HG03521 (cell line): ENCODE measurements around the gene SLC4A8.

Source experiments
- ATAC-seq: cut with Tn5 transposase; IDR thresholded peaks from one replicate; pipeline ENCODE4 v1.9.1; 2021; ENCODE audit warnings: mild to moderate bottlenecking, moderate library complexity; ENCODE audit not compliant: unreplicated experiment

The SLC4A8 gene

DNA sequence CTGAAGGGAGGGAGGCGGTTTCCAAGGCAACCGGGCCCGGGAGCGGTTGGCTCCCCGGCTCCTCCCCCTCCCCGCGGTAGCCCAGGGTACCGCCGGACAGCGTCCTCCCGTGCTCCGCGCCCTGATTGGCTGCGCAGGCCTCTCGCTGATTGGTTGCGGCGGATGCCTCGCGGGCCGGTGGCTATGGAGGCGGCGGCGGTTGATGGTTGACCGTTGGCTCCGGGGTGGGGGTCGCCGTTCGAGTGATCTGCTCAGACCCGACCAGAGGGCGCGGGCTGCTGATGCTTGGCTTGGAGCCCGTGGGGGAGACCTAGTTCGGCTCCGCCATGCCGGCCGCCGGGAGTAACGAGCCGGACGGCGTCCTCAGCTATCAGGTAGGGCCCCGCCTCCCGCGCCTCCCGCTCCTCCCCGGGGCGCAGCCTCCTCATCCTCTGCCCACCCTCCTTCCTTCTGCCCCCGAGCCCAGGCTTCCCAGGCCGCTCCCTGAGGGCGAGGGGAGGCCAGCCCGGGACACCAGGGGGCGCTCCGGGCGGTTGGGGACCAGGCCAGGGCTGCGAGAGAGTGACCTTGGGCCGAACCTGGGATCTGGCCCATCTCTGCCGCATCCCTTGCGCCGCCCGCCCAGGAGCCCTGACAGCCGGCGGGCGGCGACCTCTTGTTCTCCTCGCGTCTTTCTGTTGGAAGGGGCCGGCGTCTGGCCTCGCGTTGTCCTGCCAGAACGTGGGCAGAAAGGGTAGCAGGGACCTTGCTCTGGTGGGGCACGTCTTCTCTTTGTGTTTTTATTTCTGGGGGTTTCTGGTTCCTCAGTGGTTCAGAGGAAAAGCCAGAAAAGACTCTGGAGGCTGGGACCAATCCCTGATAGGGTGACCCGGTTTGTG is at the start of gene SLC4A8:
SLC4A8 (plus strand) TSS at position 170 of the 878 bp plus-strand sequence; CDS start at position 327, 157 bp downstream.
- peak; percentile 87 for ATAC-seq

DNA sequence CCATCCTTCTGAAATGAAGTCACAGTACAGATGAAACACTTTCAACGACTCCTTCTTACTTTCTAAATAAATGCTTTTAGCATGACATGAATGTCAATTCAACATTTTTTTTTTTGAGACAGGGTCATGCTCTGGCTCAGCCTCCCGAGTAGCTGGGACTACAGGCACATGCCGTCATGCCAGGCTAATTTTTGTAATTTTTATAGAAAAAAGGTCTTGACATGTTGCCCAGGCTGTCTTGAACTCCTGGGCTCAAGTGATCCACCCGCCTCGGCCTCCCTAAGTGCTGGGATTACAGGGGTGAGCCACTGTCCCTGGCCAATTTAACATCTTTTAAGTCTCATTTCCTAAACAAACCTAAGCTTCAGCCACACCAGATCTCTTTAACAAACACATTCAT is 49.8 kb upstream of the SLC4A8 start:
- no peak for ATAC-seq

DNA sequence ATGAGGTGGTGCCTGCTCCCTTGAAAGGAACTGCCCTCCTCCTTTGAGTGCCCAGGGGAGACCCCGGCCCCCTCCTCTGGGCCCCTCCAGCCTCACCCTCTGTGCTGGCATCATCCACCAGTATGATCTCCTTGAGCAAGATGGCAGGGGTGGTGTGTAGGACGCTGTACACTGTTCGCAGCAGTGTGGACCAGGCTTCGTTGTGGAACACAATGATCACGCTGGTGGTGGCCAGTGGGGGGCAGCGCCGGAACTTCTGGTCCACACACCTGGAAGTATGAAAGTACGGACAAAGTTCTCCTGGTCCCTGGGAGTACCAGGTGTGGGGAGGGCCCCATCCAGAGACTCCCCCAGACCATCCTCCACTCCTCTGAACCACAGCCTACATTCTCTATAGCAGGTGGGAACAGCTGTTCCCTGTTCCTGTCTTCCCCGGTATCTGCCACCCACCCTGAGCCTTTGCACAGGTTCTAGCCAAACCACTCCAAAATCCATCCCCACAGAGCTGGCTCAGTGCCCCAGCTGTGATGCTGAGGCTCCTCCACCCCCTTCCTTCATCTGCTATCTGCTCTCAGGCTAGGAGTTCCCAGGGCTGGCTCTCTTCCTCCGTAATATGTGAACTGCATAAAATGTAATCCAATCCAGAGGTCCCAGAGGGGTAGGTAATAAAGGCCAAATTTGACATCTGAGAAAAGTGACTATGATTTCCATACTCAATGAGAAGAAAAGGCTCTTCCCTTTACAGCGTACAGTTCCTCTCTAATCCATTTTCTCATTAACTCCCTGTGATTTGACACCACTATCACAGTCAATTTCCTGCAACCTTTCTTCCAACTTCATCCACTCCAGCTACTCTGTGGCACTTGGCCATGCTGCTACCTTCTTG is 47.3 kb upstream of the SLC4A8 start:
- ATAC-seq: no peak

DNA sequence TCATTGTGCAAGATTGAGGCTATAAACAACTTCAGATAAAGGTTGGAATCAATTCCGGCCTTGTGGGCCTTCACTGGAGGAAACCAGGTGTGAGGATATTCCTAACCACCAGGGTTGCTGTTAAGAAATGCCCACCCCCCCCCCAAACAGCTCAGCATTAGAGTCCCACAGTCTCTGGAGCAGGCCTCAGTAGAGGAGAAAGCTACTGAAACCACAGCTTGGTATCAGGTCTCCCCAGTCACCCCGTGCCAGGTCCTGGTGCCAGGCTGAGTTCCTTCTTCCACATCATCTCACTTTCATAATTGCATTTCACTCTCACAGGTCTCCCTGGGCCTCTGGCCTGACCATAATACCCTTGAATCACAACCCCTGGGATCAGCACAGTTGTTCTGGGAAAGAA is 45.9 kb upstream of the SLC4A8 start:
- ATAC-seq: no peak

DNA sequence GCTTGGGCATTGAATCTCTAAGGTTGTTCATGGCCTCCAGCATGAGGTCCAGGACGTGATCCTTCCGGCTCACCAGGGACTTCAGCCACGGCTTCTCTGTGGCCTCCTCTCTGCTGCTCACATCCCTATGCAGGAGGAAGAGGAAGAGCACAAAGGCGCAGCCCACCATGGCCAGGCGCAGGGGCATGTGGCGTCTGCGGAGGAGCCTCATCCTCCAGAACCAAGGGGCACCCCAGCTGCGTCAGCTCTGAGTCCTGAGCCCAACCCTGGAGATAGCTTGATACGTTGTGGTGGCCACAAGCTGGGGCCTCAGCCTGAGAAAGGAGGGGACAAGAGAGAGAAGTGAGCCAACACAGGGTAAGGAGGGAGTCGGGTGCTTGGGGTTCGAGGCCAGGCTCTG is 45.1 kb upstream of the SLC4A8 start:
- no peak for ATAC-seq

DNA sequence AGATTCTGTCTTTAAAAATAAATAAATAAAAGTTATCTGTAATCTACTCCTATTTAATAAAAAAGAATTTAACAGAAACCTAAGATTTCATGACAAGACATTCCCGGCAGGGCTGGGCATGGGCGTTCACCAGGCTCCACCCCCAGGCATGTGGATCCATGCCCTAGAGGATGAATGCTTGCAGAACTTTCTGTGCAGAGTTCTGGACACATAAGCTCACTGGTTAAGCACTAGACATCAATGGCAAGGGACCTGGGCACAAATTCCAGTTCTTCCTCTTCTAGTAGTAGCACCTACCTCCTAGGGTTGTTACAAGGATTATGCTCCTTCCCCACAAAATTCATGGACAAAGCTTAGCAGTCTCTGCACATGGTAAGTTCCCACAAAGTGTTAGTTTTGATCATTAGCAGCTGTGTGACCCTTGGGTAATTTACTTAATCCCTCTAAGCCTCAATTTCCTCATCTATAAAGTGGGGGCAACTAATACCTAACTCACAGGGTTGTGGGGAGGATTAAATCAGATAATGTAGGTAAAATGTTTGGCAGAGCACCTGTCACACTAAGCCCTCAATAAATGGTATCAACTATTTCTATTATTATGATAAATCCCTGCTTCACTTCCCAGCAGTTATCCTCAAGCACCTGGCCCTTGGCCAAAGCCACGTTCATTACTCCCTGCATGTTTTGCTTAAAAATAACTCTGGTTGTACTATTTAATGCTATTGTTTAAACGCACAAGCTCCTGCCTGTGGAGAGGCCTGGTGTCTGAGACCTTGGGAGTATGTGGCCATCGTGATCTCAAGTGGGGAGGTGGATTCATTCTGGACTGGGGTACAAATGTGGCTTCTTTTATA is 43.2 kb upstream of the SLC4A8 start:
- no peak for ATAC-seq

DNA sequence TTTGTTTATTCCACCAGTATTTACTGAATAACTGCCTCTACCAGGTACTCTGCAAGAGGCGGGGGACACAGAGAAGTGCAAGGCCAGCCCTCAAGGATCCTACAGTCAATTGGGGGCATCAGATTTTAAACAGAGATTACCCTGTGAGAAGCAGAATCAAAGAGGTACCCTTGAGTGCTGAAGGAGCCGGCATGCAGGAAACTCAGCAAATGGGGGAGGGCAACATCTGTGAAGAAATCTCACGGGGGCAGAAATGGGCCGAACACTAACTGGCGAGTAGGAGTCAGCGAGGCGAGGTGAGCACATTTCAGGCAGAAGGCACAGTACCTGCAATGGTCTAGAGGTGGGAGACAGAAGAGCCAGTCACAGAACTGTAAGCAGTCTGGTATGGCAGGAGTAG is 42.5 kb upstream of the SLC4A8 start:
- no peak for ATAC-seq

DNA sequence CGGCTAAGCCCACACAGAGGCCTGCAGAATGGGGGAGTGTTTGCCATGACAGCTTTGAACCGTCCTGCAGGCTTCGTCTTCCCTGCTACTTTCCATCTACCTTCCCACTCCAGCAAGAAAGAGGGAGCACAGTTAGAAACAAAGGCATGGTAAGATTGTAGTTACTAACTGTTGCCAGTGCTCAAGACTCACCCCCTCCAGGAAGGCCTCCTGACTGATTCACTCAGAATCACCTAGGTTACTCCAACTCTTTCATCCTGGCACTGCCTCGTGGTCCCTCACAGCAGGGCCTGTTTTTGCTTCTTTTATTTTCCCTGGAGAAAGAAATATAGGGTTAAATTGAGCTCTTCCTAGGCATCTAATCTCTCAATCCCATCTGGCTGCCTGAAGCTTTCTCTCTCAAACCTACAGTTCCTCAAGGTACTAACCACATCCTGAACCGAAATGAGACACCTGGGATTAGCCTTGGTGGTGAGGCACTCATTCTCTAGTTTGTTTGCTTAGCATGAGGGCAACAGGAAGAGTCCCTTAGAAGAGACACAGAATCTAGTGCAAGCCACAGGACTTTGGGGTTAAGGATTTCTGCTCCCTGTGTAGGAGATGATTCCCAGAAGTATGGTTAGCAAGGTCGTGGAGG is 41.2 kb upstream of the SLC4A8 start:
- ATAC-seq: no peak

DNA sequence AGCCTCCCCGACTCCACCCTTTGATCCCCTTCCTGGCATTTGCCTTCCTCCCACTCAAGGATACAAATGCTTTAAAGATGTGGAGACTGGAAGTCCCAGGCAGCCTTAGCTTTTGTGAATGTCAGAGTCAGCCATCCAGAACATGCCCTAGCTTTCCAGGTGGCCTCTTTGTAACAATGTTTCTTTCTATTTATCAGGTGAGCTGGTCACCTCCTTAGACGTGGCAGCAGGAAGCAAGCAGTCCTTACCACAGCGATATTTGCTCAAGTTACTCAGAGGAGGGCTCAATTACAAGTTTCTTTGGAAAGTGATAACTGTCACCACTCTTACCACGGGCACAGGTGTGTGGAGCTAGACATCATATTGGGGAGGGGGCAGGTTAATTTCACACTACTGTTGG is 38.3 kb upstream of the SLC4A8 start:
- ATAC-seq: no peak

DNA sequence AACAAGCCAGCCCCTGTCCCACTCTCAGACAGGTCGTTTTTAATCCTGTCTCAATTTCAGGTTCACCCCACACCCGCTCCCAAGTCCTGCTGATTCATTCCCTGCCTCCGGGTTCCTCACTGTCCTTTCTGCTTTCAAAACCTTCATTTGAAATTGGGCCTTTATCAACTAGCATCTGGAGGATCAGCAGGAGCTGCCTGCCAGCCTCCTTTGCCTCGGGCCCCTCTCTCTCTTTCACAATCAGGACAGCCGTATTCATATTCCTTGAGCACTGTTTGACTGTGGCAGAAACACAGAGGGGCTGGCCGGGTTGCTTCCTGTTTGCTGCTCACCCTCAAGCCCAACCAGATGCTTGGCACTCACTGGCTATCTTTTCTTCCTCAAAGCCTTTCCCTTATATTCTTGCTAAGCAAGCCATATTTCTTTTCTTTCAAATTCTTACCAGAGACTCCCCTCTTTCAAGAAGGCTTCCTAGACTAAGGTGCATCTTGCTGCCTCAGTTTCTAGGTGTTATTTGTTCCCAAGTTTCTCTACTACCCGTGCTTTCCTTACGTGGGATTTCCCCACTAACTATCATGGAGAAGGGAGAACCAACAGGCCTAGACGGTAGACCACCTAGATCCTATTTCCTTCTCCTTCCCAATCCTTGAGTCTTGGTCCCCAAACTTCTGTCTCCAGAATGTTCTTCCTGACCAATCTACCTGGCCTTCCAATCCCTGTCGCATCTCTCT is 36.4 kb upstream of the SLC4A8 start:
- ATAC-seq: no peak

DNA sequence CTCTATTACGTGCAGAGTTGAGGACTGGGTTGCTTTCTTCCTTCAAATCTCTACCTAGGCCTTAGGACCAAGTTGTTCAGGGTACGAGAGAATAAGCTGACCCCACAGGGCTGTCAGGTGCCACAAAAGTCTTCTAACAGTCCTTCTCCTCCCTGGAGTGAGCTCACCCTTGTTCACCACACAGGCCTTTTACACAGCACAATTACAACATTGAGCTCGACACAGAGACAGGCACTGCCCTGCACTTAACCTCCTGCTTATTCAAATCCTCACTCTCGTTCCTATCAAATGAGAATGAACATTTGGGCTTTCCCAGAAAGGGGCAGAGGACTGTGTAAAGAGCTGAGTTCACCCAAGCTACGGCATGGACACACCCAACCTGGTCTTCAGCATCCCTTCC is 35.8 kb upstream of the SLC4A8 start:
- no peak for ATAC-seq

DNA sequence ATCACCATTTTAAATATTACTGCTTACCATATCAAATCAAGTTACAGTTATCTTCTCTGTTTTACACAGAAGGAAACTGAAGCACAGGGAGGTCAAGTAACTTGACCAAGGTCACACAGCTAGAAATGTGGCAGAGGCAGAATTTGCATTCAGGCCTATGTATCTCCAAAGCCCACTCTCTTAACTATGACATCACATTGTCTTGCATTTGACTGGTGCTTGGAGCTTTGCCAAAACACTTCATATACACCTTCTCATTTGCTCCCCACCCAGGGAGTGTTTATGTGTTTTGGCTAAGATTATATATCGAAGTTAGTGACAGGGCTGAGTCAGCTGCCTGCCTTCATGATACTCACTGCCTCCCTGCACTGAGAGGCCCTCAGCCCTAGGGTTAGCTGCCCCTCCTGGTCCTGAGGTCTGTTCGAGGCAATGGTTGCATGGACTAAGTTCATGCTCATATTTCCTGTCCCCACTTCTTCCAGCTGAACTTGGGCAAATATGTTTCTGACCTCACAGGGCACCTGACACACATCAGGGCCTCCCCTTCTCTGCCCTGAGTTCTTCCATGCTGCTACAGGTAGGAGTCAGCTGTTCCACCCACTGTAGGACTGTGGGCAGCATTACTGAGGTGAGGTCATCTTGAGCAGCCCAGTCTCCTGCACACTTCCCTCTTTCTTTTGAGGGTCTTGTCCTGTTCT is 35.2 kb upstream of the SLC4A8 start:
- ATAC-seq: no peak

DNA sequence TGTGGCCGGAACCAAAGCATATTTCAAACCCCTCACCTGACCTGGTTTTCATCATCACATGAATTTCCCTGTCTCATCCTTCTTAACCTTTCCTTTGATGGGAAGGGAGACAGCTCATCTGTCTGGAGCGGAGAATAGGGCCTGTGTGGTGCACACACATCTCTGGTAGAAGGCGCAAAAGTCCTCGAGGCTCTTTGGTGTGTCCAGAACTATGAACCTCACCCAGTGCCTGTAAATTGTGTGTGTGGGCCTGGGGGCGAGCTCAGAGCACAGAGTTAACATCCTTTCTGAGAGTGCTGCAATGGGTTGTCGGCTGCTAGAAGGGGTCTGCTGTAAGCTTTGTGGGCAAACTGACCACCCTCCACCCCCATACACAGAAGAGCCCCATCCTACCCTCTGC is 34.2 kb upstream of the SLC4A8 start:
- no peak for ATAC-seq

DNA sequence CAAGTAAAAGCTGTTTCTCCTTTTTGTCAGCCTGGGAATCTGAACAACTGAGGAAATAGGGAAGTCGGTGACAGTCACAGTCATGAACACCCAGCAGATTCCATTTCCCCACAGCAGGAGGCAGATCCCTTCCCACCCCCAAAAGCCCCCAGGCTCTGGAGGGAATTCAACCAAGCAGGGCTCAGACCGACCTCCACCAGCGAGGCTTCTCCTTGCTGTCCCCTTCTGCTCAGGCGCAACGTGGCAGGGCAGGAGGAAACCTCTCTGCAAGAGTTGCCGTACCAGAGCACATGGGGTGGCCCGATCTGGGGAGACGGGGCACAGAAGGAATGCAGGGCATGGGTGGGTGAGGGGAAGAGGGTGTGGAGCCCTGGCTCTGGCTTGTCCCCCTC is 33.7 kb upstream of the SLC4A8 start:
- ATAC-seq: peak; percentile 12

DNA sequence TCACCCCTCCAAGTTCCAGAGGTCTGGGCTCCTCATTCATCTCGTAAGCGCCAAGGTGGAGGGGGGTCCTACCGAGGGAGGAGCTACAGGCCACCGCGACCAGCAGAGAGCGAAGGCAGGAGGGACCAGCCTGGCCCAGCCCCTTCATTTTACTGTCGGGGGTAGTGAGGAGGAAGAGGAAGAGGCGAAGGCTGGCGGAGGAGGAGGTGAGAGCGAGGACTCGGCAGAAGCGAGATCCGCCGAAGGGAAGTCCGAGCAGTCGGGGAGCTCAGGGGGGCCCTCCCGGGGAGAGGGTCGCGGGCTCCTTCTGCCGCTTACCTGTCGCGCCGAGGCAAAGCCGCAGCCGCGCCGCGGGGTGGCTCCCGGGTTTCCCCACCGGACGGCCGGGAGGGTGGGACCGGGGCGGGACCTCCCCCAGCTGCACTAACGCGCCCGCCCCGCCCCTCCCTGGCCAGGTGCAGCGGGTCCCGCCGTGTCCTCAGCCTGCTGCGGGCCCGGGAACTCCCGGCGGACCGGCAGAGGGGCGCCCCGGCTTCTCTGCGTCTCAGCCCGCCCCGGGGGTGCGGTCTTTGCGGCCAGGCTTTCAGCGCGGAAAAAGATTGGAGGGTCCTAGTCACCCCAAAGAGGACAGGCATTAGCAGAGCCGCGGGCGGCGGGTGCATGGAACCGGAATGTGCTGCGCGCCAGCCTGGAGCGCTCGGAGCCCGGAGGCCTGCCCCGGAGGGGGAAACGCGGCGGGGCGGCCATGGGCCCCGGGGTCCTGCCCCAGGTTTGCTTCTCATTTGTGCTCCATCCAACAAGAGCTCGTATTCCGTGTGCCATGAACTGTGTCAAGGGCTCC is 33.1 kb upstream of the SLC4A8 start, which contains the start of gene GALNT6:
GALNT6 (minus strand) TSS at position 124 of the 841 bp plus-strand sequence. CDS start 11,625 bp downstream, outside the sequence.
- ATAC-seq: peak; percentile 39

DNA sequence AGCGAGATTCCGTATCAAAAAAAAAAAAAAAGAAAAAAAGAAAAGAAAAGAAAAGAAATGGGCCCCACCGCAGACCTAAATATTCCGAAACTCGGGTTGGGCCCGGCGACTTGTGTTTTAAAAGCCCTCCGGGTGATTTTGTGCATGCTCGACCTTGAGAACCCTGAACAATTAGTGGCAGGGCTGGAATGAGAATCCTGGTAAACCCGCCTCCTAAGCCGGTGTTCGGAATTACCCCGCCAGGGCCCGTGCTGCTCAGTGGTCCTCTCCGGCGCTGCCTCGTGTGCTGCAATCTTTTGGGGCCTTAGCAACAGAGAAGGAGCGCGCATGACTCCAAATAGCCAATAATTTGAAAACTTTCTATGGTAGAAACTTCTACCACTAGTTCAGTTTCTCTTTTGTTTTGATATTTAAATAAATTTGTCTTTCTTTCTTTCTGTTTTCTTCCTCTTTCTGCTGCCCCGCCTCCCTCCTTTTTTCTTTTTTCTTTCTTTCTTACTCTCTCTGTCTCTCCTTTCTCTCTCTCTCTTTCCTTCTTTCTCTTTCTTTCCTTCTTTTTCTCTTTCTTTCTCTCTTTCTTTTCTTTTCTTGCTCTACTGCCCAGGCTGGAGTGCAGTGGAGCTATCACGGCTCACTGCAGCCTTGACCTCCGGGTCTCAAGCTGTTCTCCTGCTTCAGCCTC is 31.9 kb upstream of the SLC4A8 start:
- no peak for ATAC-seq

DNA sequence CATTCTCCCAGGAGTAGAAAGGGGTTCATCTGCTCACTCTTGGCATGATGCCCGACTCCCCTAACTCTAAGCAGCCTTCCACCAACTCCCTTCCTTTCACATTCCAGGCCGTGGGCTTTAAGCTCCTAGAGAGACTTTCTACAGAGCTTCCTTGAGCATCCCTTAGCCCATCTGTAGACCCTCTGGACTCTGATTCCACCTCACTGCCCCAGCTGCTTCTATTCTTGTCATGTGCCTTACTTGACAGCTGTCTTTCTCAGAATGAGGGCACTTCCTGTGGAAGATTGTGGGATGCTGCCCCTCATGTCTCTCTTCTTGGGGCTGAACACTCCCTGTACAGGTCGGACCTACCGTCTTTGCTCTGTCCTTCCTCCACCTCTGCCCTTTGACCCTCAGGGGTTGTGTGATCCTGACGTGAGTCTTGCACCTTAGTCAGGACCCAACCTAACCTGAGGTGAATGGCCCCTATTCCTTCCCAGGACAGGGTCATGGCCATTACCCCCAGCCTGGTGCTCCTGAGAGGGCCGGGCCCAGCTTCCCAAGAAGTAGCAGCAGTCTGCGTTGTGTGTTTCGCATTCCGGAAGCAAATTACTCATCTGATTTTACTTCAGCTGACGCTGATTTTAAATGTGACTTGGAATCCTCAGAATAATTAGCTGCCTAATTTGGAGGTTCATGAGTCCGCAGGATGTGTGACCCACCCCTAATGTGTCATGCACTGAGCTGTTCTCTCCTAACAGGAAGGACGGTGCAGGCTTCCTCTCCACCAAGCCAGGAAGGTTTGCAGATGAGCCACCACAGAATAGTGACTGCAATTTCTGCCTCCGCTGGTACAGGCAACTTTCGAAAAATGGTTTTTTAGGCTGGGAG is 30.7 kb upstream of the SLC4A8 start:
- no peak for ATAC-seq
